Measurements from ENCODE around the gene PTPRT.

DNA sequence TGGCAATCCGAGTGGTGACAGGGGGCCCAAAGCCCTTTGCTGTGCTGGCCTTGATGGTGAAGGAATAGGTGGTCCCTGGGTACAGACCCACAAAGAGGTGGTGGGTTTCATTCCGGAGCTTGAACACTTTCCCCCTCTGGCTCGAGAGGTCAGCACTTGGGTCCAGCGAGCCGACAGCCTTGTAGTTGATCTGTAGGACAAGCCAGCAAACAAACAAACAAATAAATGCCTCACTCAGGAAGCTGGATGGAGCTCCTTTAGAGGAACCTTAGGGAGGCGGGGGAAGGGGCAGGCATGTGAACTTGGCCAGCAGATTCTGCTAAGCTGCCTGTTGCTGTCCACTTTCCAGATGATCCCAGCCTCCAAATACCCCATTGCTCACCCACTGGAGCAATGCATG is 837.6 kb downstream of the PTPRT start:
- TF ChIP-seq, protein P1, sequence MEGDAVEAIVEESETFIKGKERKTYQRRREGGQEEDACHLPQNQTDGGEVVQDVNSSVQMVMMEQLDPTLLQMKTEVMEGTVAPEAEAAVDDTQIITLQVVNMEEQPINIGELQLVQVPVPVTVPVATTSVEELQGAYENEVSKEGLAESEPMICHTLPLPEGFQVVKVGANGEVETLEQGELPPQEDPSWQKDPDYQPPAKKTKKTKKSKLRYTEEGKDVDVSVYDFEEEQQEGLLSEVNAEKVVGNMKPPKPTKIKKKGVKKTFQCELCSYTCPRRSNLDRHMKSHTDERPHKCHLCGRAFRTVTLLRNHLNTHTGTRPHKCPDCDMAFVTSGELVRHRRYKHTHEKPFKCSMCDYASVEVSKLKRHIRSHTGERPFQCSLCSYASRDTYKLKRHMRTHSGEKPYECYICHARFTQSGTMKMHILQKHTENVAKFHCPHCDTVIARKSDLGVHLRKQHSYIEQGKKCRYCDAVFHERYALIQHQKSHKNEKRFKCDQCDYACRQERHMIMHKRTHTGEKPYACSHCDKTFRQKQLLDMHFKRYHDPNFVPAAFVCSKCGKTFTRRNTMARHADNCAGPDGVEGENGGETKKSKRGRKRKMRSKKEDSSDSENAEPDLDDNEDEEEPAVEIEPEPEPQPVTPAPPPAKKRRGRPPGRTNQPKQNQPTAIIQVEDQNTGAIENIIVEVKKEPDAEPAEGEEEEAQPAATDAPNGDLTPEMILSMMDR (IDR thresholded peaks at IDR 0.05) = no peak
- no peak for TF ChIP-seq POLR2A (IDR thresholded peaks at IDR 0.05)
